CD14-positive monocyte (primary cell): ENCODE results near the gene NOM1. TPM values are rescaled to one million over a fixed set of nuclear protein-coding genes. Genes with fewer than 3 reads are reported as not detected.

Source experiments
- DNase-seq, 3 donors: peaks; one replicate each; pipeline ENCODE4 v3.0.0-alpha.2; 2011 to 2022
- H2AFZ ChIP-seq: 2 replicates; pipeline ENCODE4 v1.6.0; 2012; ENCODE audit warnings: mild to moderate bottlenecking, low read depth, low read length, inconsistent platforms; ENCODE audit not compliant: insufficient read depth, poor library complexity, severe bottlenecking
- H3K27ac ChIP-seq, 2 donors: 1 replicate in 1 of 2; 2 replicates in 1 of 2; pipeline ENCODE4 v1.5.1; 2012 to 2013; ENCODE audit warnings: low read length in 2 of 2, control low read depth in 1 of 2, inconsistent platforms in 1 of 2, low read depth in 1 of 2, mild to moderate bottlenecking in 1 of 2
- H3K27me3 ChIP-seq, 2 donors: one replicate each; pipeline versions ENCODE4 v1.6.0 to v1.6.1; 2011 to 2013; ENCODE audit warnings: low read length in 2 of 2; ENCODE audit not compliant: control insufficient read depth in 2 of 2, insufficient read depth in 2 of 2
- H3K36me3 ChIP-seq, 2 donors: replicated peaks in 1 of 2; 1 replicate in 1 of 2; 2 replicates in 1 of 2; pipeline versions ENCODE4 v1.5.1 to v1.6.1; 2012 to 2013; ENCODE audit warnings: low read length in 2 of 2, control low read depth in 1 of 2, inconsistent platforms in 1 of 2, mild to moderate bottlenecking in 1 of 2; ENCODE audit not compliant: insufficient read depth in 2 of 2, control insufficient read depth in 1 of 2
- H3K4me1 ChIP-seq, 2 donors: 1 replicate in 1 of 2; 2 replicates in 1 of 2; pipeline versions ENCODE4 v1.5.1 to v1.6.1; 2012 to 2013; ENCODE audit warnings: low read length in 2 of 2, control low read depth in 1 of 2, inconsistent platforms in 1 of 2, mild to moderate bottlenecking in 1 of 2, moderate library complexity in 1 of 2; ENCODE audit not compliant: insufficient read depth in 2 of 2, control insufficient read depth in 1 of 2
- H3K4me2 ChIP-seq: replicated peaks from 2 replicates; pipeline ENCODE3; 2012; ENCODE audit warnings: low read length, moderate library complexity, mild to moderate bottlenecking; ENCODE audit not compliant: poor library complexity, severe bottlenecking; ENCODE audit errors: extremely low read depth
- H3K4me3 ChIP-seq, 3 experiments: fragments of 200-600 bp in 1 of 3; sonication (generic) in 1 of 3; replicated peaks in 1 of 3; 1 replicate in 2 of 3; 2 replicates in 1 of 3; pipeline ENCODE4 v1.5.1; 2011 to 2013; ENCODE audit warnings: low read length in 3 of 3, mild to moderate bottlenecking in 3 of 3, control low read depth in 2 of 3, low read depth in 2 of 3, inconsistent platforms in 1 of 3, moderate library complexity in 1 of 3
- H3K79me2 ChIP-seq: 2 replicates; pipeline ENCODE4 v1.6.0; 2012; ENCODE audit warnings: mild to moderate bottlenecking, control low read depth, inconsistent platforms, low read length, moderate library complexity; ENCODE audit not compliant: insufficient read depth
- H3K9ac ChIP-seq: 2 replicates; pipeline ENCODE4 v1.6.0; 2017; ENCODE audit warnings: low read length, mild to moderate bottlenecking; ENCODE audit not compliant: insufficient read depth, poor library complexity, severe bottlenecking
- H3K9me3 ChIP-seq, 2 donors: replicated peaks in 1 of 2; 1 replicate in 1 of 2; 2 replicates in 1 of 2; pipeline versions ENCODE4 v1.5.1 to v1.6.1; 2012 to 2013; ENCODE audit warnings: low read length in 2 of 2, control low read depth in 1 of 2; ENCODE audit not compliant: control insufficient read depth in 1 of 2, insufficient read depth in 1 of 2
- H4K20me1 ChIP-seq: 2 replicates; pipeline ENCODE4 v1.6.0; 2012; ENCODE audit warnings: mild to moderate bottlenecking, low read length, control low read depth, moderate library complexity; ENCODE audit not compliant: insufficient read depth
- H3K27ac Mint-ChIP-seq, 7 donors: one replicate each; pipeline ENCODE4 v1.8.0; 2020; ENCODE audit warnings: mild to moderate bottlenecking in 7 of 7, mixed read lengths in 7 of 7, moderate library complexity in 6 of 7, inconsistent platforms in 2 of 7
- H3K27me3 Mint-ChIP-seq, 3 donors: one replicate each; pipeline ENCODE4 v1.8.0; 2021 to 2022; ENCODE audit warnings: low read depth in 3 of 3, mild to moderate bottlenecking in 3 of 3, mixed read lengths in 3 of 3, moderate library complexity in 3 of 3, inconsistent platforms in 1 of 3
- H3K36me3 Mint-ChIP-seq, 2 donors: one replicate each; pipeline ENCODE4 v1.8.0; 2020; ENCODE audit warnings: mixed read lengths in 2 of 2, inconsistent platforms in 1 of 2, mild to moderate bottlenecking in 1 of 2
- H3K4me1 Mint-ChIP-seq: one replicate; pipeline ENCODE4 v1.8.0; 2020; ENCODE audit warnings: mild to moderate bottlenecking, mixed read lengths
- H3K4me3 Mint-ChIP-seq, 2 donors: one replicate each; pipeline ENCODE4 v1.8.0; 2020; ENCODE audit warnings: mild to moderate bottlenecking in 2 of 2, mixed read lengths in 2 of 2, moderate library complexity in 1 of 2
- H3K9me3 Mint-ChIP-seq, 7 donors: one replicate each; pipeline ENCODE4 v1.8.0; 2020 to 2022; ENCODE audit warnings: mixed read lengths in 7 of 7, mild to moderate bottlenecking in 6 of 7, moderate library complexity in 6 of 7, inconsistent platforms in 2 of 7
- CTCF ChIP-seq: fragments of 200-600 bp; IDR thresholded peaks from one replicate; pipeline ENCODE4 v1.8.0; 2022; ENCODE audit warnings: antibody characterized with exemption, mild to moderate bottlenecking
- WGBS: methylation state at CpG from one replicate; pipeline ENCODE4 v1.1.5; 2013; ENCODE audit warnings: missing lambda C conversion rate; ENCODE audit not compliant: insufficient coverage; 5-methylcytosine and 5-hydroxymethylcytosine counted together
- intact Hi-C, 2 donors: fragments of 100-400 bp; cut with micrococcal nuclease; formaldehyde crosslinking; loops; one replicate each; pipeline versions ENCODE4 v1.15.0 to v1.15.1; 2023
- polyA plus RNA-seq, 3 donors: library from polyadenylated mRNA; depleted of rRNA in 1 of 3; unstranded in 2 of 3; stranded (reverse) in 1 of 3; fragments of 300-500 nt in 2 of 3; fragments of >200 nt in 1 of 3; fragmentation: Illumina TruSeq in 2 of 3; gene quantifications; 1 replicate in 2 of 3; 2 replicates in 1 of 3; pipeline ENCODE4 v1.2.3, GENCODE V29; 2012 to 2021

Gene NOM1
- polyA plus RNA-seq, 3 donors = 0.89 to 11.5 (median 1.9) TPM

- no peak overlapping the region for H3K4me3 ChIP-seq
- H3K27me3 ChIP-seq = peaks cover 0 to 22% of the 10 kb centered on the region in 2 donors
- no peak overlapping the region for H3K27ac ChIP-seq
- H3K27ac Mint-ChIP-seq = no peak overlapping the region
- H3K36me3 Mint-ChIP-seq = peaks cover 0 to 6% of the 10 kb centered on the region in 2 donors
- no peaks in the 10 kb centered on the region for H4K20me1 ChIP-seq
- 81% methylated on average over 5 of the region's 9 CpGs for WGBS
- no peak overlapping the region for H3K9ac ChIP-seq
- peaks cover 0 to 13% of the 10 kb centered on the region in 2 donors for H3K4me1 ChIP-seq
- peaks cover 10 to 25% of the 10 kb centered on the region in 2 donors for H3K9me3 ChIP-seq
- no peak for DNase-seq
- H3K36me3 ChIP-seq = no peaks in the 10 kb centered on the region
- H3K9me3 Mint-ChIP-seq = peaks cover 19 to 41% (median 24%) of the 10 kb centered on the region in 7 donors
- peak overlapping the region in 1 of 2 donors; percentile 43 for H3K4me3 Mint-ChIP-seq
- no peak overlapping the region for H2AFZ ChIP-seq
- H3K27me3 Mint-ChIP-seq = peaks cover 45 to 55% (median 55%) of the 10 kb centered on the region in 3 donors
- peaks cover 12% of the 10 kb centered on the region for H3K4me1 Mint-ChIP-seq
- no peak overlapping the region for H3K4me2 ChIP-seq
- peaks cover 3% of the 10 kb centered on the region for H3K79me2 ChIP-seq
- intact Hi-C loops = loop anchor here (5.0 kb wide), 1 partner anchor 48 kb away; no protein-coding TSS in a partner anchor
- TF ChIP-seq CTCF = no peak
Measured at GRCh38 chr7:156944876-156945275, 4.6 kb upstream of the NOM1 start.

- peaks cover 1 to 4% of the 10 kb centered on the region in 2 donors for H3K36me3 ChIP-seq
- Mint-ChIP-seq H3K36me3 (peaks cover 4% of the 10 kb centered on the region in 2 donors), H3K4me1 (peaks cover 32% of the 10 kb centered on the region), H3K27me3 (peaks cover 43 to 46% (median 43%) of the 10 kb centered on the region in 3 donors), H3K9me3 (peaks cover 0 to 17% (median 4%) of the 10 kb centered on the region in 7 donors), H3K4me3 (peak overlapping the region in 1 of 2 donors; percentile 44), H3K27ac (peak overlapping the region in 1 of 7 donors; percentile 14)
- H3K27me3 ChIP-seq = peaks cover 0 to 21% of the 10 kb centered on the region in 2 donors
- no peak overlapping the region for H3K9ac ChIP-seq
- intact Hi-C loops = loop anchor here (5.0 kb wide), 1 partner anchor 50 kb away; no protein-coding TSS in a partner anchor
- peaks cover 22% of the 10 kb centered on the region for H4K20me1 ChIP-seq
- H3K4me1 ChIP-seq = peaks cover 17 to 31% of the 10 kb centered on the region in 2 donors
- no peak overlapping the region for H2AFZ ChIP-seq
- peaks cover 27% of the 10 kb centered on the region for H3K79me2 ChIP-seq
- WGBS = 93% methylated on average over 9 of the region's 12 CpGs
- H3K4me2 ChIP-seq = no peak overlapping the region
- TF ChIP-seq CTCF = no peak
- no peak overlapping the region for H3K4me3 ChIP-seq
- no peak for DNase-seq
- H3K9me3 ChIP-seq = peaks cover 0 to 4% of the 10 kb centered on the region in 2 donors
- no peak overlapping the region for H3K27ac ChIP-seq
Measured at GRCh38 chr7:156947120-156947843, 2.2 kb upstream of the NOM1 start.
